Cardiac septum (tissue), 1 donor: ENCODE results near the gene CARD9. TPM values are rescaled to one million over a fixed set of nuclear protein-coding genes. Genes with fewer than 3 reads are reported as not detected.
"Not testable (repeated sequence)": the region's sequence is repeated elsewhere in the genome, so short reads cannot be mapped to it uniquely, and the experiment has no call there.

ENCODE experiments used
- DNase-seq: peaks from one replicate; pipeline ENCODE4 v3.0.0-alpha.2; 2020; ENCODE audit warnings: low spot score
- intact Hi-C: fragments of 100-400 bp; cut with DNase I; formaldehyde crosslinking; loops from one replicate; pipeline ENCODE4 v1.14.0; 2022
- total RNA-seq: library from RNA; stranded (reverse); fragmentation: NEBNext Ultra II Directional; extraction: Animal tissue kit (Norgen Biotek cat#: 25700); gene quantifications from one replicate; pipeline ENCODE4 v1.2.1, GENCODE V29; 2021
- donor health status: DM: no; HTN: no; CAD: no.

CARD9 gene
- total RNA-seq, 1 donor from 2014 or later = 0.70 TPM

GRCh38 chr9:136329636-136330405 is 43.6 kb downstream of the CARD9 start:
- no peak for DNase-seq

DNA sequence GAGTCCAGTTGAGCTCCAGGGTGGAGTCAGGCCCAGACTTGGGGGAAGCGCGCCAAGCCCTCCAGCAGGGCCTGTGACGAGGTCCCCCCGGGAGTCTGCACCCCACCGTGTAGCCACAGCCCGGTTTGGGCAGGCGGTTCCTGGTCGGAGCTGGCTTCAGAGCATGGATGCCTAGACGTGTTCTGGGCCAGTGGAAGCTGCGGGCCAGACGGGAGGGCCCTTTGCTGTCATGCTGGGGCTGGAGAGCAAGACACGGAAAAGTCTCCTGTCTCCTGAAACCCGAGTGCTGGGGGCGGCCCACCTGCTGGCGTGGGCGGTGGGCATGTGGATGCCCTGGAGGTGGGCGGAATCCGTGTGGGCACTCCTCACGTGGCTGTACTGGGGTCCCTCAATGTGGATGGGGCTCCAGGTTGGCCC is 44.2 kb downstream of the CARD9 start:
- intact Hi-C loops = no loop called here
- no peak for DNase-seq

More at GRCh38 chr9:136329636-136330405, 43.6 kb downstream of the CARD9 start:
- intact Hi-C loops = no loop called here

GRCh38 chr9:136328622-136329041 is 44.8 kb downstream of the CARD9 start:
- DNase-seq = no peak
- intact Hi-C loops = no loop called here

- intact Hi-C loops = no loop called here
Measured at GRCh38 chr9:136328011-136328621, 45.4 kb downstream of the CARD9 start.

GRCh38 chr9:136327304-136327974 is 46.0 kb downstream of the CARD9 start, which contains the start of gene GPSM1:
TSS of gene GPSM1 (plus strand) at chr9:136327539. CDS start at chr9:136327696, 157 bp downstream.
- DNase-seq = no peak
- intact Hi-C loops = no loop called here

More at GRCh38 chr9:136328011-136328621, 45.4 kb downstream of the CARD9 start:
- no peak for DNase-seq

- intact Hi-C loops = no loop called here
- no peak for DNase-seq
Measured at GRCh38 chr9:136326761-136327303, 46.6 kb downstream of the CARD9 start.

- intact Hi-C loops = no loop called here
- DNase-seq = no peak
Measured at GRCh38 chr9:136326061-136326760, 47.3 kb downstream of the CARD9 start.

- no peak for DNase-seq
- intact Hi-C loops = no loop called here
Measured at GRCh38 chr9:136325358-136325757, 48.1 kb downstream of the CARD9 start.

GRCh38 chr9:136324501-136325300 is 48.8 kb downstream of the CARD9 start:
- intact Hi-C loops = no loop called here
- no peak for DNase-seq

DNA sequence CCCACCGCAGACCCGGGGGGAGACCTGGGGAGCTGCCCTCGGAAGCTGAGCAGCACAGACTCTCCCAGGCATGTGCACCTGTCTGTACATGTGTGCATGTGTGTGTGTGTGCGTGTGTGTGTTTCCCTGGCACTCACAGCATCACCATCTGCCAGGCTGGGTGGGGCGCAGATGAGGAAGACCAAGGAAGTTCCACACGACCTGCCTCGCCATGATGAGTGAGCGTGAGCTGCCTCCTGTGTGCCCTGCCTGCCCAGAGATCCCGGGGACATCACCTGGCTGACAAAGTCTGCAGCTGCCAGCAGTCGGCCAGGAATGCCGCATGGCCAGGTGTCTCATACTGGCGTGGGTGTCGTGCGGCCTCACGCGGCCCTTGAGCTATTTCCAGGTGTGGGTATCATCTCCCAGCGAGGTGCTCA is 50.1 kb downstream of the CARD9 start:
- no peak for DNase-seq
- intact Hi-C loops = no loop called here

DNA sequence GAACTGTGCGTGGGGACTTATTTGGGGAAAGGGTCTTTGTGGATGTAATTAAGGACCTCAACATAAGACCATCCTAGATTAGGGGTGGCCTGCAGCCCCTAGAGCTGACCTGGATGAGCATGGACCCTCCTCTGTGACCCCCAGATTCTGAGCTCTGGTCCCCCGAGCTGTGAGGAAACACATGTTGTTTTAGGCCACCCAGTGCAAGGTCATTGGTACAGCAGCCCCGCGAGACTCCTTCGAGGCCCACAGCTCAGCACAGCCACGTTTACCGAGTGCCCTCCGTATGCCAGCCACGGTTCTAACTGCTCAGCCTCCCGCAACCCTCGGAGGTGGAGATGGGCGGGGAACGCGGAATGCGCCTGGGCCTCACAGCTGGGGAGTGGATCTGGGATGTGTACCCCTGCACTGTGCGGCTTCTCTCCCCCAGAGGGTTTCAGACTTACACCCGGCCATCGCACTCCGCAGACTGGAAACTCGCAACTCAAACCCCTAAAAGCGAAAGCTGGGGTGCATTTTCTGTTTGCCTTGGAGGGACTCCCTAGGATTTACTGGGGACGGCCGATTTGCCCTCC is 50.6 kb downstream of the CARD9 start:
- intact Hi-C loops = no loop called here
- no peak for DNase-seq

DNA sequence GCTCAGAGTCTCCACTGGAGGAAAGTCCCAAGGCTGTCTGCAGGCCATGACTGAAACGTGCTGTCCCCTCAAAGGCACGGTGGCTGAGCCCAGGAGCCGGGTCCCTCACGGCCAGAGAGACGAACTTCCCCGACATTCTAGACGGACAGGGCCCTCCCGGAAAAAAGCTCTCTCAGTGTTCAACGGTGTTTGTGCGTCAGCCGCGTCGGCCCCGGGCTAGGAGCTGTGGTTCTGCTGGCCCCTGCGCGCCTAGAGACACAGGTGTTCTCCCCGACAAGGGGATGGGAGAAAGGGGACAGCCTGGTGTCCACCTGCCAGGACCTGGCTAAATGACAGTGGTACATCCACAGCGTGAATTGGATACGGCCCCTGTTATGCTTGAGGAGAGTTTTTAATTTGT is 51.9 kb downstream of the CARD9 start:
- no peak for DNase-seq

DNA sequence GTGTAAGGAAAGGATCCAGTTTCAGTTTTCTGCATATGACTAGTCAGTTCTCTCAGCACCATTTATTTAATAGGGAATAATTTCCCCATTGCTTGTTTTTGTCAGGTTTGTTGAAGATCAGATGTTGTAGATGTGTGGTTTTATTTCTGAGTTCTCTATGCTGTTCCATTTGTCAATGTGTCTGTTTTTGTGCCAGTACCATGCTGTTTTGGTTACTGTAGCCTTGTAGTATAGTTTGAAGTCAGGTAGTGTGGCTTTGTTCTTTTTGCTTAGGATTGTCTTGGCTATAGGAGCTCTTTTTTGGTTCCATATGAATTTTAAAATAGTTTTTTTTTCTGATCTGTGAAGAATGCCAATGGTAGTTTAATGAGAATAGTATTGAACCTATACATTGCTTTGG is 52.5 kb downstream of the CARD9 start:
- DNase-seq, intact Hi-C loops: not testable (repeated sequence)

More for the DNA sequence above, 51.9 kb downstream of the CARD9 start:
- intact Hi-C loops = no loop called here

GRCh38 chr9:136319955-136320354 is 53.5 kb downstream of the CARD9 start:
- DNase-seq, intact Hi-C loops: not testable (repeated sequence)

- intact Hi-C loops = not testable (repeated sequence)
Measured at GRCh38 chr9:136319244-136319643, 54.2 kb downstream of the CARD9 start.

DNA sequence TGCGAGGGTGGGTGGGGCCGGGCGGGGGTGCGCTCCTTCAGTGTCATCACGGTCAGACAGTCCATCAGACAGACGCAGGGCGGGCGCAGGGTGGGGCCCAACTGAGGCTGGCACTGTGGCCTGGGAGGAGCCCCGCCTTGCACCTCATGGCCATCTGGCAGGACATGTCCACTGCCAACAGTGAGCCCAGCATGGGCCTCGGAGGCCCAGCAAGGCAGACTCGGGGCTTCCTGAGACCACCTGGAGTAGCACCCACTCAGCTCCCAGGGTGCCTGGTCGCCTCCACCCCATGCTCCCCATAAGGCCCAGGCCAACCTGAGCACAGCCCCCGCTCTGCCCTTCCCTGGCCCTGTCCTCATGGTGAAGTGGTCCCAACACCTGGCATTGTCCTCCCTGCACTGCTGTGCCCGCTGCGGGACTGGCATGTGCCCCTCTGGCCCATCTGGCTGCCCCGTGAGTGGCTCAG is 54.7 kb downstream of the CARD9 start:
- intact Hi-C loops = no loop called here
- DNase-seq = no peak

More at GRCh38 chr9:136319244-136319643, 54.2 kb downstream of the CARD9 start:
- DNase-seq = not testable (repeated sequence)

DNA sequence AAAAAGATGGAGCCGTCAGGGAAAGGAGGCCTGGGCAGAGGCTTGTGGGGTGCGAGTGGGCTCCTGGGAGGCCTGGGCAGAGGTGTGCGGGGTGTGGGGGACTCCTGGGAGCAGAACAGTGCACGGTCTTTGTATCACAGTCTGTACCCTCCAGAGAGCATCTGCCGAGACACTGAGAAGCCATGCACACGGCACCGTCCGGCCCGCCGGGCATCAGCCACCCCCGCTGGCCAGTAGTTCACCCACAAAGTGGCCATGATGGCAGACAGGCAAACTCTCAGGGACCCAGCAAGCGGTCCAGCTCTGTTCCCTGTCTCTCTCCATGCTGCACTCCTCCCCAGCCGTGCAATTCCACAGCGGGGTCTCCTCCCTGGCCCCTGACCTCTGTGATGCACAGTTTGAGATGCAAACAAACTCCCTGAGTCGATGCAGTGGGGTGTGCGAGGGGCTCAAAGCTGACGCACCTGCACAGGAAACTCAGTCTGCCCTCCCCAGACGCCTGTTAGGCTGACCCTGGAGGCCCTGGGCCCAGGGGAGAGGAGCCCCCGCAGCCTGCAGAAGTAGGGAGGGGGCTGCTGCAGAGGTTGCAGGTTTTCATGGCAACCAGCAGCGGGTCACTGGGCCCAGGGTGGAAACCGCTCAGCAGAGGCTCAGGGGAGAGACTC is 55.2 kb downstream of the CARD9 start:
- intact Hi-C loops = no loop called here
- DNase-seq = no peak

DNA sequence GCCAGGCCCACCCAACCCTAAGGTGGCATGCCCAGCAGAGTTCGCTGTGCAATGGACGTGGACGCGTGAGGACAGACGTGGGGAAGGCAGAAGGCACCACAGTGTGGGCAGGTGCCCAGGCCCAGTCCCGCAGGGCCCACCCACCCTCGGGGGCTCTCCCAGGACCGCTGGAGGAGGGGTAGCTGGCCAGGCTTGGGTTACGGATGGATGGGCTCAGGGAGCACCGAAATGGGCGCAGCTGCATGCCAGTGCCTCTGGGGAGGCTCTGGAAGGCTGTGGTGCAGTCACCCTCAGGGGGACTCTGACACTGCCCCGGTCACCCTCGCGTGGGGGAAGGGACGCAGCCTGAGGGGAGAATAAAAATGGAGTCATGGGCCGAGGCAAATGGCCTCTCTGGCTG is 55.8 kb downstream of the CARD9 start:
- intact Hi-C loops = no loop called here
- no peak for DNase-seq
